Ishikawa (cell line): ENCODE results near the gene EVI5L.

Experiments
- CEBPB ChIP-seq: IDR thresholded peaks from 2 replicates; pipeline ENCODE4 v1.6.1; 2012
- CREB1 ChIP-seq: IDR thresholded peaks from 2 replicates; pipeline ENCODE4 v1.6.1; 2012; ENCODE audit warnings: low read depth
- EGR1 ChIP-seq: IDR thresholded peaks from 2 replicates; pipeline ENCODE4 v1.6.1; 2012
- EP300 ChIP-seq: IDR thresholded peaks from 2 replicates; pipeline ENCODE4 v1.6.1; 2012; ENCODE audit warnings: borderline replicate concordance
- FOXM1 ChIP-seq: IDR thresholded peaks from 2 replicates; pipeline ENCODE4 v1.6.1; 2012; ENCODE audit warnings: low read depth, borderline replicate concordance
- RAD21 ChIP-seq: IDR thresholded peaks from 2 replicates; pipeline ENCODE4 v1.6.1; 2012; ENCODE audit warnings: low read depth
- TAF1 ChIP-seq: IDR thresholded peaks from 2 replicates; pipeline ENCODE4 v1.6.1; 2012; ENCODE audit warnings: low read depth, mild to moderate bottlenecking
- TCF12 ChIP-seq: IDR thresholded peaks from 2 replicates; pipeline ENCODE4 v1.6.1; 2012; ENCODE audit warnings: low read depth
- TEAD4 ChIP-seq: IDR thresholded peaks from 2 replicates; pipeline ENCODE4 v1.6.1; 2012
- YY1 ChIP-seq: IDR thresholded peaks from 2 replicates; pipeline ENCODE4 v1.6.1; 2012; ENCODE audit warnings: low read depth
- TF ChIP-seq, protein P1 (sequence below): IDR thresholded peaks from 2 replicates; pipeline ENCODE4 v1.6.1; 2012; ENCODE audit warnings: low read depth, mild to moderate bottlenecking
- TF ChIP-seq, protein P2 (sequence below): IDR thresholded peaks from 2 replicates; pipeline ENCODE4 v1.6.1; 2012
- TF ChIP-seq, protein P3 (sequence below): IDR thresholded peaks from 2 replicates; pipeline ENCODE4 v1.6.1; 2012

DNA sequence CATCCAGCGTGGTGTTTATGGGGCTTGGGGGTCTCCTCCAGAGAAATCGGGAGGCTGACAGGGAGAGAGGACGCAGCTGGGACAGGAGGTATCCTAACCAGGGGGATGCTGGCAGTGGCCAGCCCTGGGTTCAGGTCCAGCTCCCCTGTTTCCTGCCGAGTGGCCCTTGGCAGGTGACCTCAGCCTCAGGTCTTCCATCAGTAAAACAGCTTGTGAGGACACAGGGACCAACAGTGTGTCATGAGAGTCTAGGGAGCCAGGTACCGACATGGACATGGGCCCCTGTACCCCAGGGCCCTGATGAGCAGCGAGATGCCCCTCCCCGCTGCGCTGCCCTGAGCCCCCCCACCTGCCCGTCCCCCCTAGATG is 19.6 kb downstream of the EVI5L start:
- TF ChIP-seq, protein P1, sequence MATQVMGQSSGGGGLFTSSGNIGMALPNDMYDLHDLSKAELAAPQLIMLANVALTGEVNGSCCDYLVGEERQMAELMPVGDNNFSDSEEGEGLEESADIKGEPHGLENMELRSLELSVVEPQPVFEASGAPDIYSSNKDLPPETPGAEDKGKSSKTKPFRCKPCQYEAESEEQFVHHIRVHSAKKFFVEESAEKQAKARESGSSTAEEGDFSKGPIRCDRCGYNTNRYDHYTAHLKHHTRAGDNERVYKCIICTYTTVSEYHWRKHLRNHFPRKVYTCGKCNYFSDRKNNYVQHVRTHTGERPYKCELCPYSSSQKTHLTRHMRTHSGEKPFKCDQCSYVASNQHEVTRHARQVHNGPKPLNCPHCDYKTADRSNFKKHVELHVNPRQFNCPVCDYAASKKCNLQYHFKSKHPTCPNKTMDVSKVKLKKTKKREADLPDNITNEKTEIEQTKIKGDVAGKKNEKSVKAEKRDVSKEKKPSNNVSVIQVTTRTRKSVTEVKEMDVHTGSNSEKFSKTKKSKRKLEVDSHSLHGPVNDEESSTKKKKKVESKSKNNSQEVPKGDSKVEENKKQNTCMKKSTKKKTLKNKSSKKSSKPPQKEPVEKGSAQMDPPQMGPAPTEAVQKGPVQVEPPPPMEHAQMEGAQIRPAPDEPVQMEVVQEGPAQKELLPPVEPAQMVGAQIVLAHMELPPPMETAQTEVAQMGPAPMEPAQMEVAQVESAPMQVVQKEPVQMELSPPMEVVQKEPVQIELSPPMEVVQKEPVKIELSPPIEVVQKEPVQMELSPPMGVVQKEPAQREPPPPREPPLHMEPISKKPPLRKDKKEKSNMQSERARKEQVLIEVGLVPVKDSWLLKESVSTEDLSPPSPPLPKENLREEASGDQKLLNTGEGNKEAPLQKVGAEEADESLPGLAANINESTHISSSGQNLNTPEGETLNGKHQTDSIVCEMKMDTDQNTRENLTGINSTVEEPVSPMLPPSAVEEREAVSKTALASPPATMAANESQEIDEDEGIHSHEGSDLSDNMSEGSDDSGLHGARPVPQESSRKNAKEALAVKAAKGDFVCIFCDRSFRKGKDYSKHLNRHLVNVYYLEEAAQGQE = no peak
- no peak for TF ChIP-seq FOXM1
- no peak for TF ChIP-seq TCF12
- TF ChIP-seq EP300 = no peak
- TF ChIP-seq, protein P2, sequence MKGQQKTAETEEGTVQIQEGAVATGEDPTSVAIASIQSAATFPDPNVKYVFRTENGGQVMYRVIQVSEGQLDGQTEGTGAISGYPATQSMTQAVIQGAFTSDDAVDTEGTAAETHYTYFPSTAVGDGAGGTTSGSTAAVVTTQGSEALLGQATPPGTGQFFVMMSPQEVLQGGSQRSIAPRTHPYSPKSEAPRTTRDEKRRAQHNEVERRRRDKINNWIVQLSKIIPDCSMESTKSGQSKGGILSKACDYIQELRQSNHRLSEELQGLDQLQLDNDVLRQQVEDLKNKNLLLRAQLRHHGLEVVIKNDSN = no peak
- TF ChIP-seq TEAD4 = no peak
- TF ChIP-seq CEBPB = no peak
- TF ChIP-seq YY1 = no peak
- no peak for TF ChIP-seq EGR1
- no peak for TF ChIP-seq CREB1
- no peak for TF ChIP-seq RAD21
- TF ChIP-seq, protein P3, sequence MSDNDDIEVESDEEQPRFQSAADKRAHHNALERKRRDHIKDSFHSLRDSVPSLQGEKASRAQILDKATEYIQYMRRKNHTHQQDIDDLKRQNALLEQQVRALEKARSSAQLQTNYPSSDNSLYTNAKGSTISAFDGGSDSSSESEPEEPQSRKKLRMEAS = no peak
- TF ChIP-seq TAF1 = no peak
